Neuron (in vitro differentiated cells): ENCODE data around the gene MCTP2.

Source experiments
- H2AFZ ChIP-seq: one replicate; pipeline ENCODE4 v1.6.1; 2013; ENCODE audit warnings: low read depth, mild to moderate bottlenecking, inconsistent platforms, low read length, moderate library complexity
- H3K27me3 ChIP-seq: one replicate; pipeline ENCODE4 v1.6.1; 2013; ENCODE audit warnings: low read length; ENCODE audit not compliant: insufficient read depth
- H3K36me3 ChIP-seq: one replicate; pipeline ENCODE4 v1.6.1; 2013; ENCODE audit warnings: low read length; ENCODE audit not compliant: insufficient read depth
- H3K4me1 ChIP-seq: one replicate; pipeline ENCODE4 v1.6.1; 2013; ENCODE audit warnings: low read length; ENCODE audit not compliant: insufficient read depth
- H3K4me3 ChIP-seq: 2 replicates; pipeline ENCODE4 v1.5.1; 2013; ENCODE audit warnings: mild to moderate bottlenecking, low read length, moderate library complexity
- H3K9me3 ChIP-seq: one replicate; pipeline ENCODE4 v1.6.1; 2013; ENCODE audit warnings: low read length

Gene MCTP2

GRCh38 chr15:94335616-94336015 lies 104.3 kb downstream of the MCTP2 start:
- no peak overlapping the region for H2AFZ ChIP-seq
- no peaks in the 10 kb centered on the region for H3K36me3 ChIP-seq
- peaks cover 48% of the 10 kb centered on the region for H3K4me1 ChIP-seq
- no peaks in the 10 kb centered on the region for H3K27me3 ChIP-seq
- H3K9me3 ChIP-seq = no peaks in the 10 kb centered on the region
- no peak overlapping the region for H3K4me3 ChIP-seq

GRCh38 chr15:94336817-94337467 lies 105.6 kb downstream of the MCTP2 start:
- H3K4me1 ChIP-seq = peaks cover 48% of the 10 kb centered on the region
- peak overlapping the region; percentile 28 for H2AFZ ChIP-seq
- H3K36me3 ChIP-seq = no peaks in the 10 kb centered on the region
- H3K27me3 ChIP-seq = no peaks in the 10 kb centered on the region
- H3K9me3 ChIP-seq = no peaks in the 10 kb centered on the region
- no peak overlapping the region for H3K4me3 ChIP-seq

- Histone ChIP-seq H3K36me3 (no peaks in the 10 kb centered on the region), H3K4me1 (peaks cover 48% of the 10 kb centered on the region), H3K27me3 (no peaks in the 10 kb centered on the region), H3K4me3 (peak overlapping the region; percentile 5), H3K9me3 (no peaks in the 10 kb centered on the region), H2AFZ (peak overlapping the region; percentile 72)
Measured at GRCh38 chr15:94338243-94338846, 107.0 kb downstream of the MCTP2 start.

- Histone ChIP-seq H3K9me3 (no peaks in the 10 kb centered on the region), H3K4me1 (no peaks in the 10 kb centered on the region), H3K27me3 (no peaks in the 10 kb centered on the region), H3K36me3 (no peaks in the 10 kb centered on the region), H2AFZ (no peak overlapping the region), H3K4me3 (no peak overlapping the region)
Measured at GRCh38 chr15:94346282-94346681, 114.9 kb downstream of the MCTP2 start.

- H3K4me1 ChIP-seq = peaks cover 5% of the 10 kb centered on the region
- H3K4me3 ChIP-seq = no peak overlapping the region
- H3K27me3 ChIP-seq = no peaks in the 10 kb centered on the region
- H3K9me3 ChIP-seq = no peaks in the 10 kb centered on the region
- no peak overlapping the region for H2AFZ ChIP-seq
- H3K36me3 ChIP-seq = no peaks in the 10 kb centered on the region
Measured at GRCh38 chr15:94348084-94348483, 116.7 kb downstream of the MCTP2 start.

GRCh38 chr15:94351031-94351535 lies 119.7 kb downstream of the MCTP2 start:
- Histone ChIP-seq H3K27me3 (no peaks in the 10 kb centered on the region), H3K36me3 (no peaks in the 10 kb centered on the region), H3K4me1 (peaks cover 5% of the 10 kb centered on the region), H3K4me3 (no peak overlapping the region), H2AFZ (no peak overlapping the region), H3K9me3 (no peaks in the 10 kb centered on the region)

- no peaks in the 10 kb centered on the region for H3K27me3 ChIP-seq
- H3K36me3 ChIP-seq = no peaks in the 10 kb centered on the region
- no peak overlapping the region for H3K4me3 ChIP-seq
- H2AFZ ChIP-seq = no peak overlapping the region
- peaks cover 5% of the 10 kb centered on the region for H3K4me1 ChIP-seq
- H3K9me3 ChIP-seq = no peaks in the 10 kb centered on the region
Measured at GRCh38 chr15:94352636-94353487, 121.5 kb downstream of the MCTP2 start.

- Histone ChIP-seq H3K9me3 (no peaks in the 10 kb centered on the region), H2AFZ (no peak overlapping the region), H3K36me3 (no peaks in the 10 kb centered on the region), H3K4me3 (no peak overlapping the region), H3K4me1 (peaks cover 5% of the 10 kb centered on the region), H3K27me3 (no peaks in the 10 kb centered on the region)
Measured at GRCh38 chr15:94353488-94353820, 122.1 kb downstream of the MCTP2 start.

GRCh38 chr15:94354655-94355054 lies 123.3 kb downstream of the MCTP2 start:
- Histone ChIP-seq H3K9me3 (no peaks in the 10 kb centered on the region), H3K27me3 (no peaks in the 10 kb centered on the region), H2AFZ (no peak overlapping the region), H3K36me3 (no peaks in the 10 kb centered on the region), H3K4me3 (no peak overlapping the region), H3K4me1 (peaks cover 5% of the 10 kb centered on the region)

GRCh38 chr15:94359716-94360115 lies 128.4 kb downstream of the MCTP2 start:
- H3K4me3 ChIP-seq = no peak overlapping the region
- no peaks in the 10 kb centered on the region for H3K36me3 ChIP-seq
- no peaks in the 10 kb centered on the region for H3K9me3 ChIP-seq
- no peaks in the 10 kb centered on the region for H3K27me3 ChIP-seq
- H3K4me1 ChIP-seq = no peaks in the 10 kb centered on the region
- H2AFZ ChIP-seq = no peak overlapping the region

GRCh38 chr15:94360251-94360685 lies 128.9 kb downstream of the MCTP2 start:
- Histone ChIP-seq H2AFZ (no peak overlapping the region), H3K36me3 (no peaks in the 10 kb centered on the region)

GRCh38 chr15:94362385-94363092 lies 131.2 kb downstream of the MCTP2 start:
- no peak overlapping the region for H3K4me3 ChIP-seq
- H2AFZ ChIP-seq = no peak overlapping the region
- H3K4me1 ChIP-seq = peaks cover 2% of the 10 kb centered on the region
- H3K27me3 ChIP-seq = no peaks in the 10 kb centered on the region
- no peaks in the 10 kb centered on the region for H3K36me3 ChIP-seq
- no peaks in the 10 kb centered on the region for H3K9me3 ChIP-seq

More at GRCh38 chr15:94360251-94360685, 128.9 kb downstream of the MCTP2 start:
- Histone ChIP-seq H3K27me3 (no peaks in the 10 kb centered on the region), H3K4me3 (no peak overlapping the region), H3K9me3 (no peaks in the 10 kb centered on the region), H3K4me1 (no peaks in the 10 kb centered on the region)

- H3K4me1 ChIP-seq = peaks cover 5% of the 10 kb centered on the region
- no peak overlapping the region for H2AFZ ChIP-seq
- H3K9me3 ChIP-seq = no peaks in the 10 kb centered on the region
- no peak overlapping the region for H3K4me3 ChIP-seq
- no peaks in the 10 kb centered on the region for H3K36me3 ChIP-seq
- H3K27me3 ChIP-seq = no peaks in the 10 kb centered on the region
Measured at GRCh38 chr15:94363382-94363781, 132.0 kb downstream of the MCTP2 start.
